ENCODE data around the gene TMEM176B. TPM values are rescaled to one million over a fixed set of nuclear protein-coding genes. Genes with fewer than 3 reads are reported as not detected.

TMEM176B gene
- 10 to 100 TPM in 1 of 4 donors, 1 to 10 TPM in 3; 3.4 to 15.9 (median 4.9) TPM for total RNA-seq
- polyA plus RNA-seq: 1 to 10 TPM; 2.2 to 5.6 (median 3.9) TPM
- long read RNA-seq, donor 1, transcript TMEM176B-201 (7 exons, 1,129 nt): major isoform, 5 of 8 reads
- long read RNA-seq, donor 1, partial matches to known transcripts: 0 of 8 reads
- long read RNA-seq, donor 1, other reads (novel, unspliced or antisense): 3 of 8 reads
- long read RNA-seq, donor 2, partial matches to known transcripts: 1 of 7 reads
- long read RNA-seq, donor 2, other reads (novel, unspliced or antisense): 2 of 7 reads

GRCh38 chr7:150799741-150800580 is at the start of gene TMEM176B:
TSS of gene TMEM176B (minus strand) at chr7:150800364. CDS start at chr7:150796569, 3,795 bp downstream.
- no peaks in the 10 kb centered on the region for H3K36me3 ChIP-seq (ENCODE audit: insufficient read depth in 1 of 2, low read depth in 1 of 2)
- intact Hi-C loops (cut with DNase I): no loop called here
- TF ChIP-seq, protein P1, sequence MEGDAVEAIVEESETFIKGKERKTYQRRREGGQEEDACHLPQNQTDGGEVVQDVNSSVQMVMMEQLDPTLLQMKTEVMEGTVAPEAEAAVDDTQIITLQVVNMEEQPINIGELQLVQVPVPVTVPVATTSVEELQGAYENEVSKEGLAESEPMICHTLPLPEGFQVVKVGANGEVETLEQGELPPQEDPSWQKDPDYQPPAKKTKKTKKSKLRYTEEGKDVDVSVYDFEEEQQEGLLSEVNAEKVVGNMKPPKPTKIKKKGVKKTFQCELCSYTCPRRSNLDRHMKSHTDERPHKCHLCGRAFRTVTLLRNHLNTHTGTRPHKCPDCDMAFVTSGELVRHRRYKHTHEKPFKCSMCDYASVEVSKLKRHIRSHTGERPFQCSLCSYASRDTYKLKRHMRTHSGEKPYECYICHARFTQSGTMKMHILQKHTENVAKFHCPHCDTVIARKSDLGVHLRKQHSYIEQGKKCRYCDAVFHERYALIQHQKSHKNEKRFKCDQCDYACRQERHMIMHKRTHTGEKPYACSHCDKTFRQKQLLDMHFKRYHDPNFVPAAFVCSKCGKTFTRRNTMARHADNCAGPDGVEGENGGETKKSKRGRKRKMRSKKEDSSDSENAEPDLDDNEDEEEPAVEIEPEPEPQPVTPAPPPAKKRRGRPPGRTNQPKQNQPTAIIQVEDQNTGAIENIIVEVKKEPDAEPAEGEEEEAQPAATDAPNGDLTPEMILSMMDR (IDR thresholded peaks at IDR 0.05): no peak
- H3K27ac ChIP-seq: no peak within 1 kb of the TSS
- H3K4me1 ChIP-seq: no peaks in the 10 kb centered on the region
- no peaks in the 10 kb centered on the region for H3K9me3 ChIP-seq
- H3K4me3 ChIP-seq: peak within 1 kb of the TSS; percentile 61
- ATAC-seq (peak; percentile 42 to 77 (median 58)), DNase-seq (peak; percentile 69 to 79)
- WGBS, 3 donors: 7 to 13% (median 8%) methylated on average over 57 to 75 of the region's 75 CpGs
- peaks cover 0 to 62% (median 4%) of the 10 kb centered on the region in 3 donors for H3K27me3 ChIP-seq (ENCODE audit: insufficient read depth in 3 of 3, low read length in 2 of 3)

GRCh38 chr7:150849204-150849775 is 49.1 kb upstream of the TMEM176B start:
- Histone ChIP-seq H3K27me3 (ENCODE audit: insufficient read depth in 3 of 3, low read length in 2 of 3) (peaks cover 0 to 10% (median 4%) of the 10 kb centered on the region in 3 donors), H3K9me3 (no peaks in the 10 kb centered on the region), H3K36me3 (ENCODE audit: insufficient read depth in 1 of 2, low read depth in 1 of 2) (no peaks in the 10 kb centered on the region), H3K4me3 (no peak overlapping the region), H3K27ac (no peak overlapping the region), H3K4me1 (no peaks in the 10 kb centered on the region)
- TF ChIP-seq, protein P1 (IDR thresholded peaks at IDR 0.05): no peak
- DNase-seq (no peak), ATAC-seq (no peak)
- WGBS, 3 donors: 88 to 92% (median 90%) methylated on average over 10 of the region's 10 CpGs
- intact Hi-C loops (cut with DNase I): no loop called here

- Histone ChIP-seq H3K9me3 (no peaks in the 10 kb centered on the region), H3K4me3 (no peak overlapping the region), H3K36me3 (ENCODE audit: insufficient read depth in 1 of 2, low read depth in 1 of 2) (no peaks in the 10 kb centered on the region), H3K27me3 (ENCODE audit: insufficient read depth in 3 of 3, low read length in 2 of 3) (peaks cover 0 to 10% (median 4%) of the 10 kb centered on the region in 3 donors), H3K4me1 (no peaks in the 10 kb centered on the region), H3K27ac (no peak overlapping the region)
- TF ChIP-seq, protein P1 (IDR thresholded peaks at IDR 0.05): no peak
- ATAC-seq: no peak
- intact Hi-C loops (cut with DNase I): no loop called here
- no peak for DNase-seq
- 84 to 86% (median 85%) methylated on average over 3 of the region's 3 CpGs for WGBS, 3 donors
Measured at GRCh38 chr7:150848561-150849115, 48.5 kb upstream of the TMEM176B start.

DNA sequence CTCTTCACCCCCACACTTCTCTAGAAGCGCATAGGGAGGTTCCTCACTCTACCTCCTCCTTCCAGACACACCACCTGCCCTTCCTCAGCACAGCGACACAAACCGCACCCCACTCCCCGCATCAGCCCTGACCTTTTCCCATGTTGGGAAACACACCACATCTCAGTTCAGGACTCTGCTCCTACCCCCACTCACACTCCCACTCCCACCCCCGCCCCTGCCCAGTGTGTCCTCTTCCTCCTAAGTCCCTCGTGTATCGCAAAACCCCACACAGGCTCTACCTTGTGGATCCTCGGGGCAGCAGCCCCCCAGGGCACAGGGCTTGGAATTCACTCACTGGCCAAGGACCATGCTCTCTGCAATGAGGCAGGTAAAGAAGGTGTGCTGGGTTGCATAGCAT is 47.9 kb upstream of the TMEM176B start:
- TF ChIP-seq, protein P1 (IDR thresholded peaks at IDR 0.05): no peak
- WGBS, 3 donors: 93 to 95% (median 94%) methylated on average over 8 of the region's 8 CpGs
- Histone ChIP-seq H3K27me3 (ENCODE audit: insufficient read depth in 3 of 3, low read length in 2 of 3) (peaks cover 0 to 10% (median 4%) of the 10 kb centered on the region in 3 donors), H3K27ac (no peak overlapping the region), H3K36me3 (ENCODE audit: insufficient read depth in 1 of 2, low read depth in 1 of 2) (no peaks in the 10 kb centered on the region), H3K9me3 (no peaks in the 10 kb centered on the region), H3K4me3 (no peak overlapping the region), H3K4me1 (no peaks in the 10 kb centered on the region)
- intact Hi-C loops (cut with DNase I): no loop called here
- DNase-seq (no peak), ATAC-seq (no peak)

All from psoas muscle (tissue), 8 donors.